ENCODE measurements around the gene ISL1. TPM values are rescaled to one million over a fixed set of nuclear protein-coding genes. Genes with fewer than 3 reads are reported as not detected.

Gene ISL1
- total RNA-seq, 1 experiment from 2014 or later: 0.36 TPM

DNA sequence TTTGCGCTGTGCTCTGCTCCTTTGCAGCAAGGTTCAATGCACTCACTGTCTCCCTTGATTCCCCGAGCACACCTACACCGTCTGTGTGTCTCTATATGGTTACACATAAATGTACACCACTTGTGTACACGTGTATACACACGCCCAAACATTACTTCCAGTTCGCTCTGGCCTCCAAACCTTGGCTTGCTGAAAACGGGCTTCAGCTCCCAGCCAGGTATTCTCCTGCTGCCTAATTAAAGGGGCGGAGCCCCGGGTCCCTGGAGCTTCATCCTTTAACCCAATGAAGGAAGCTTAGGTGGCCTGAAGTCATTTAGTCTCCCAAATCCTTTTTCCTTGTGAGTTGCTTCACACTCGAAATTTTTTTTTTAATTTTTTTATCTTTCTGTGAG lies 4.6 kb downstream of the ISL1 start:
- Histone ChIP-seq H3K27ac (ENCODE audit: low read length) (no peak overlapping the region), H3K4me1 (ENCODE audit: control insufficient read depth, insufficient read depth, low read length) (peaks cover 10% of the 10 kb centered on the region), H3K27me3 (ENCODE audit: control insufficient read depth, insufficient read depth, low read length) (peaks cover 42% of the 10 kb centered on the region), H3K36me3 (ENCODE audit: control insufficient read depth, insufficient read depth, low read length) (no peaks in the 10 kb centered on the region), H3K4me3 (ENCODE audit: low read depth in 2 of 2, low read length in 2 of 2) (peak overlapping the region in 1 of 2 experiments; percentile 24; a peak in 2 of 4 replicates), H3K9me3 (ENCODE audit: control insufficient read depth, insufficient read depth, low read depth, low read length) (no peaks in the 10 kb centered on the region)
- BruUV-seq (replicated peaks): no TSS peak
- intact Hi-C loops (cut with micrococcal nuclease; ENCODE audit: unreplicated experiment): loop anchor here (10.0 kb wide), 1 partner anchor 423 kb away; no protein-coding TSS in a partner anchor
- no peak for ATAC-seq
- CTCF ChIA-PET: no interaction called here
- POLR2A ChIA-PET: no interaction called here
- in situ Hi-C loops (cut with HindIII; ENCODE audit: low pct_unique_long_range_greater_than_20kb, low sequenced_read_pairs): no loop called here
- DNase-seq (ENCODE audit: low read depth, low spot score): no peak
- TF ChIP-seq POLR2AphosphoS5 (IDR thresholded peaks at IDR 0.05; ENCODE audit: low read depth, low read length): no peak
- TF ChIP-seq, protein P1, sequence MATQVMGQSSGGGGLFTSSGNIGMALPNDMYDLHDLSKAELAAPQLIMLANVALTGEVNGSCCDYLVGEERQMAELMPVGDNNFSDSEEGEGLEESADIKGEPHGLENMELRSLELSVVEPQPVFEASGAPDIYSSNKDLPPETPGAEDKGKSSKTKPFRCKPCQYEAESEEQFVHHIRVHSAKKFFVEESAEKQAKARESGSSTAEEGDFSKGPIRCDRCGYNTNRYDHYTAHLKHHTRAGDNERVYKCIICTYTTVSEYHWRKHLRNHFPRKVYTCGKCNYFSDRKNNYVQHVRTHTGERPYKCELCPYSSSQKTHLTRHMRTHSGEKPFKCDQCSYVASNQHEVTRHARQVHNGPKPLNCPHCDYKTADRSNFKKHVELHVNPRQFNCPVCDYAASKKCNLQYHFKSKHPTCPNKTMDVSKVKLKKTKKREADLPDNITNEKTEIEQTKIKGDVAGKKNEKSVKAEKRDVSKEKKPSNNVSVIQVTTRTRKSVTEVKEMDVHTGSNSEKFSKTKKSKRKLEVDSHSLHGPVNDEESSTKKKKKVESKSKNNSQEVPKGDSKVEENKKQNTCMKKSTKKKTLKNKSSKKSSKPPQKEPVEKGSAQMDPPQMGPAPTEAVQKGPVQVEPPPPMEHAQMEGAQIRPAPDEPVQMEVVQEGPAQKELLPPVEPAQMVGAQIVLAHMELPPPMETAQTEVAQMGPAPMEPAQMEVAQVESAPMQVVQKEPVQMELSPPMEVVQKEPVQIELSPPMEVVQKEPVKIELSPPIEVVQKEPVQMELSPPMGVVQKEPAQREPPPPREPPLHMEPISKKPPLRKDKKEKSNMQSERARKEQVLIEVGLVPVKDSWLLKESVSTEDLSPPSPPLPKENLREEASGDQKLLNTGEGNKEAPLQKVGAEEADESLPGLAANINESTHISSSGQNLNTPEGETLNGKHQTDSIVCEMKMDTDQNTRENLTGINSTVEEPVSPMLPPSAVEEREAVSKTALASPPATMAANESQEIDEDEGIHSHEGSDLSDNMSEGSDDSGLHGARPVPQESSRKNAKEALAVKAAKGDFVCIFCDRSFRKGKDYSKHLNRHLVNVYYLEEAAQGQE (IDR thresholded peaks at IDR 0.05; ENCODE audit: insufficient read depth in 1 of 2, low read depth in 2 of 2, low read length in 1 of 2): no peak
- TF ChIP-seq SIN3A (IDR thresholded peaks at IDR 0.05; ENCODE audit: borderline replicate concordance, insufficient read depth, low read depth, low read length): no peak
- TF ChIP-seq TCF7L2 (IDR thresholded peaks at IDR 0.05; ENCODE audit: low read depth, low read length): no peak
- TF ChIP-seq, protein P2, sequence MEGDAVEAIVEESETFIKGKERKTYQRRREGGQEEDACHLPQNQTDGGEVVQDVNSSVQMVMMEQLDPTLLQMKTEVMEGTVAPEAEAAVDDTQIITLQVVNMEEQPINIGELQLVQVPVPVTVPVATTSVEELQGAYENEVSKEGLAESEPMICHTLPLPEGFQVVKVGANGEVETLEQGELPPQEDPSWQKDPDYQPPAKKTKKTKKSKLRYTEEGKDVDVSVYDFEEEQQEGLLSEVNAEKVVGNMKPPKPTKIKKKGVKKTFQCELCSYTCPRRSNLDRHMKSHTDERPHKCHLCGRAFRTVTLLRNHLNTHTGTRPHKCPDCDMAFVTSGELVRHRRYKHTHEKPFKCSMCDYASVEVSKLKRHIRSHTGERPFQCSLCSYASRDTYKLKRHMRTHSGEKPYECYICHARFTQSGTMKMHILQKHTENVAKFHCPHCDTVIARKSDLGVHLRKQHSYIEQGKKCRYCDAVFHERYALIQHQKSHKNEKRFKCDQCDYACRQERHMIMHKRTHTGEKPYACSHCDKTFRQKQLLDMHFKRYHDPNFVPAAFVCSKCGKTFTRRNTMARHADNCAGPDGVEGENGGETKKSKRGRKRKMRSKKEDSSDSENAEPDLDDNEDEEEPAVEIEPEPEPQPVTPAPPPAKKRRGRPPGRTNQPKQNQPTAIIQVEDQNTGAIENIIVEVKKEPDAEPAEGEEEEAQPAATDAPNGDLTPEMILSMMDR (IDR thresholded peaks at IDR 0.05): no peak

DNA sequence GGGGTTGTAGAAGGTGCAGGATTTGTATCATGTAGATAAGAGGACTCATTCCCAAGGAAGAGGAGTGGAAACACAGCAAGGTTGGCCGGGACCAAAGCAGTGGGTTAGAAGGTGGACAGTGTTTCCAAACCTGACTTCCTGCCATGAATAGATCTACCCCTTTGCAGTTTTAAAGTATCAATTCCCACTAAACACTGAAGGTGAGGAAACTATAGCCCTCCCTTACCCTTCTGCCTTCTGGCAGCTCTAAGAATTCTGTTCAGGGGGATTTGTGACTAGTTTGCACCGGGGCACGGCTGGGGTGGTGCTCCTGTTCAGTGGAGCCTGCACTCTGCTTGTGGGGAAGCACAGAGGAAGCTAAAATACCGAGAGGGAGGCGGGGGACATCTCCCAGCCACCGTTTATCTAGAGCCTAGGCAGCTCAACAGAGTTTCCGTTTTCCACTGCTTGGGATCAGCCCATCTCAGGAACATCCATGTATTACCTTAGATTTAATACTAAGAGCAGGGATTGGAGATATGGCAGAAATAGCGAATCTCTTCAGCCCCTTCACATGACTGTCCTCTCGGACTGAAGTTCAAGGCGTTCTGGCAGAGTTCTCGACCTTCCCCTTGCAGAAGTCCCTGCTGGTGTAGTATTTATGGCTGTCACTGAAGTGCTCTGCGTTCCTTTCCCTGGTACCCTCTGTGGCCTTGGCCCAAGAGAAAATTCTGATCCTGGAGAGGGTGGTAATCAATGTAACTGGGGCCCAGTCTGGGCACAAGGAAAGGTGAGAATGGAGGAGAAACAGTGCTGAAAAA lies 5.4 kb downstream of the ISL1 start:
- Histone ChIP-seq H3K9me3 (ENCODE audit: control insufficient read depth, insufficient read depth, low read depth, low read length) (no peaks in the 10 kb centered on the region), H3K4me3 (ENCODE audit: low read depth in 2 of 2, low read length in 2 of 2) (peak overlapping the region in 1 of 2 experiments; percentile 3; a peak in 1 of 4 replicates), H3K27me3 (ENCODE audit: control insufficient read depth, insufficient read depth, low read length) (peaks cover 39% of the 10 kb centered on the region), H3K27ac (ENCODE audit: low read length) (no peak overlapping the region), H3K36me3 (ENCODE audit: control insufficient read depth, insufficient read depth, low read length) (no peaks in the 10 kb centered on the region), H3K4me1 (ENCODE audit: control insufficient read depth, insufficient read depth, low read length) (peaks cover 7% of the 10 kb centered on the region)
- ChIA-PET POLR2A (no interaction called here), CTCF (no interaction called here)
- TF ChIP-seq, protein P2 (IDR thresholded peaks at IDR 0.05): no peak
- no peak for TF ChIP-seq SIN3A (IDR thresholded peaks at IDR 0.05; ENCODE audit: borderline replicate concordance, insufficient read depth, low read depth, low read length)
- TF ChIP-seq POLR2AphosphoS5 (IDR thresholded peaks at IDR 0.05; ENCODE audit: low read depth, low read length): no peak
- TF ChIP-seq, protein P1 (IDR thresholded peaks at IDR 0.05; ENCODE audit: insufficient read depth in 1 of 2, low read depth in 2 of 2, low read length in 1 of 2): no peak
- no peak for TF ChIP-seq TCF7L2 (IDR thresholded peaks at IDR 0.05; ENCODE audit: low read depth, low read length)
- BruUV-seq (replicated peaks): no TSS peak
- ATAC-seq: no peak
- intact Hi-C loops (cut with micrococcal nuclease; ENCODE audit: unreplicated experiment): loop anchor here (10.0 kb wide), 1 partner anchor 424 kb away; no protein-coding TSS in a partner anchor
- no peak for DNase-seq (ENCODE audit: low read depth, low spot score)
- in situ Hi-C loops (cut with HindIII; ENCODE audit: low pct_unique_long_range_greater_than_20kb, low sequenced_read_pairs): no loop called here
